HUDEP-2 (cell line): Measurements from ENCODE around the gene PHACTR3.

Experiments used
- DNase-seq, 76 experiments: peaks; one replicate each; lab custom pipeline; 2025; ENCODE audit not compliant: unreplicated experiment in 76 of 76; lab: John Stamatoyannopoulos, UW

Gene PHACTR3

DNA sequence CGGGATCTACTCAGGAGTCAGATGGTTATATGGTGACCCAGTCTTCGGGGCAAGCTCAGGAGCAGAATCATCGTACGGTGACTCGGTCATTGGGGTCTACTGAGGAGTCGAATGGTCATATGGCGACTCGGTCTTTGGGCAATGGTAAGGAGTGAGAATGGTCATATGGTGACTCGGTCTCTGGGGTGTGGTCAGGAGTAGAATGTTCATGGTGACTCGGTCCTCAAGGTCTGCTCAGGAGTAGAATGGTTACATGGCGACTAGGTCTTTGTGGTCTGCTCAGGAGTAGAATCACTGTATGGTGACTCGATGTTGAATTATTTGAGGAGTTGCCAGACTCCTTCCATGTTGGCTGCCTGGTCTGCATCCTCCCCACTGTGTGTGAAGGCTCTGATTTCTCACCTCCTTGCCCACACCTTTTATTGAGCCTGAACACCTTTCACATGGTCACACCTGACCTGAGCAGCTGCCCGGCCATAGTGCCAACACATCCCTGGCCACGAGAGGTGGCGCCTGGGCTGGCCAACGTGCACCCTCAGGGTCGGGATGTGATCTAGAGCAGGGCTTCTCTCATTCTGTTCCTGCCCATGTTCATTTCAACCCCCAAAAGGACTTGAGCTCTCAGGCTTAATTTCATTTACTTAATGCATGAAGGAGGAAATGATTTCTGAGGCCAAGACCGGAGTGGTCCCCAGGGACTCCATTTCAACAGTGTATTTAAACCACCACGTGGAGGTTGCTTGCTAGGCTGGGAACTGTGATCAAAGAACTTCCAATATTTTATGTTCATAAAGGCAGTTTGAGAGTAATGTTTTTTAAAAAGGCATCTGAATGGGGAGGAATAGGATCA lies 119.5 kb downstream of the PHACTR3 start:
- no peak for DNase-seq

DNA sequence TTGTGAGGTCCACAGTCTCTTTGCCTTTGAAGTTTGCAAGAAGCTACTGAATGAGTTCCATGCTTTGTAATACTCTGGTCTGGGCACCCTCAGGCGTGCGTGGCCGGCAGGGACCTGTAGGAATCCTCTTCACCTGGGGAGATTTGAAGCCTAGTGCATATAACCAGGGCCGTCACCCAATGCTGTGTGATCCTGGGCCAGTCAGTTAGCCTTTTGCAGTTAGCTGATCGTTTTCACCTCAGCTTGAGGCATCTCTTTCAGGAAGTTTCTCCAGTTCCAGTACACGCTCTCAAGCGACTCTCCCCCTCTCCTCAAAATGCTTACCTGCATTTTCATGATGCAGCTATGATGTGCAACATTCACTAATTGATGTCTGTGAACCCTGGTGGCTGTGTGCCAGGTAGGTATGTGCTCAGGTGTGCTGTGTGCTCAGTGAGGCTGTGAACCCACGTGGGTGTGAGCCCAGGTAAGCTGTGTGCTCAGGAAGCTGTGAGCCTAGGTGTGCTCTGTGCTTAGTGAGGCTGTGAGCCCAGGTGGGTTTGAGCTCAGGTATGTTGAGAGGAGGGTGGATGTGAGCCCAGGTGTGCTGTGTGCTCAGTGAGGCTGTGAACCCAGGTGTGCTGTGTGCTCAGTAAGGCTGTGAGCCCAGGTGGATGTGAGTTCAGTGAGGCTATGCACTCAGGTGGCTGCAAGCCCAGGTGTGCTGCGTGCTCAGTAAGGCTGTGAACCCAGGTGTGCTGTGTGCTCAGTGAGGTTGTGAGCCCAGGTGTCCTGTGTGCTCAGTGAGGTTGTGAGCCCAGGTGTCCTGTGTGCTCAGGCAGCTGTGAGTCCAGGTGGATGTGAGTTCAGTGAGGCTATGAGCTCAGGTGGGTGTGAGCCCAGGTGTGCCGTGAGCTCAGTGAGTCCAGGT lies 120.4 kb downstream of the PHACTR3 start:
- no peak for DNase-seq

DNA sequence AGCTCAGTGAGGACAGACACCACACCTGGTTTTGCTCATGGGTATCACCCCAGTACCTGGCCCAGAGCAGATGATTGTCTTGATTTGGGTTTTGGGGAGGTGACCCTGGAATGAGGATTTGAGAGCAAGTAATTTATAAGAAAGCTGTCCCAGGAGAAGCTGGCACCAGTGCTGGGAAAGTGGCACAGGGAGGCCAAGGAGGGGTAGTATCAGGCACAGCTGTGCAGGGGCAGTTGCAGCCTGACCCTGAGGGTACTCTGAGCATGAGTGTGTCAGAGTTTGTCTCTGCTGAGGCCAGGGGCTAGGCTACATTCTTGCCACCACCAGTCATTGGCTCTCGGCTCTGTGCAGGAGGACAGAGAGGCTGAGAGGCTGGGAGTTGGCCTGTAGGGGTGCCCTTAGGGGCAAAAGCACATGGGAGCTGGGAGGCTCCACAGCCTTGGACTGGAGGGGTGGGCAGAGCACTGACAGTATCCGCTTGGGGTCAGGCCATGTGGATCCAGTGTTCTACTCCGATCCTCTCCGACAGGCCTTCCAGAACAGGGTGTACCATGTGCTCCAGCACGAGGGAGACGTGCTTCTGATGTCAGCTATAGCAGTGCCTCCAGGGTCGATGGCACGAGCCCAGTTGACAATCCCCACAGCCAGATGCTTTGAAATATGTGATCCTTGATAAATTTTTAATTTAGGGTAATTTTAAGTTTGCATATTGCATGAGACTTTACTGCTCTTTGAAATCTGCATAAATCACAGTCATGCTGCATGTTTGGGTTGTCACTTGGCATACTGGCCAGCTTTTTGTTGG lies 121.3 kb downstream of the PHACTR3 start:
- DNase-seq = no peak

DNA sequence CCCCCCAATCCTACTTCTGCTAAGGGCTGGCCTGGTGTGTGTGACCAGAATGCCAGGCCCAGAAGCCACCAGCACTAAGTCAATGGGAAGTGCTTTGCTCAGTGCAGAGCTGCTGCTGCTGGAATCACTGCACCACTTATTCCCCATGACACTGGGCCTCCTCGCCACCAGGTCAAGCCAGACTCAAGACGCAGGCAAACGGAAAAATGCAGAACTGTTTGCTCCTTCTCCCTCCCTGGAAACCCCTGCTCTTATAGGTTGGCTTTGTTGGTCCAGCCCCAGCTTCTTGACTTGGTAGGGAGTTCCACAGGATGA lies 121.9 kb downstream of the PHACTR3 start:
- no peak for DNase-seq

DNA sequence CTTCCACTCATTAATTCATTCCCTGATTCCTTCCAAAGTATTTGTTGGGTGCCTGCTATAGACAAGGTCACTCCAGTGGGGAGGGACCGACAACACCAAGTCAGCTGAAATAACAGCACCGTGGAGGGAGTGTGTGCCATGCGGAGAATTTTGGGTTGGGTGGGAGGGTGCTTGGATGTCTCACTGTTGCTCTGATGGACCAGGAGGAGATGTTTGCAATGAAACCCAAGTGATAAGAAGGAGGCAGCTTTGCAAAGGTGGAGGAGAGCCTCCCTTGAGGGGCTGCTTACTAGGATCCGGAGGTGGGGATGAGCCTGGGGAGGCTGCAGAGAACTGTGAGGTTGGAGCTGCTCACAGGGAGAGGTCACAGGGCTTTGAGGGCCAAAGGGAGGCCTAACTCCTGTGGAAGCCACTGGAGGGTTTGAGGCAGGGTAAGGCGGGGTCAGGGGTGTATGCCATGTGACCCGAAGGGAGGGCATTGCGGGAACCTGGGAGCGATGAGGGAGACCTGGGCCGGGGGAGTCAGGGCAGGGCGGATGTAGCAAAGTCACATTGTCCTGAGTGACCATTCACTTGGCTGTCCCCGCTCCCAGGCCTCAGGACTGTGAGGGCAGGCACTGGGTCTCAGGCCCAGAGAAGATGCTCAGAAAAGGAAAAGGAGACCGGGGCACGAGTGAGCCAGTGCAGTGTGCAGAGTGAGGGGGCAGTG lies 124.5 kb downstream of the PHACTR3 start:
- no peak for DNase-seq

DNA sequence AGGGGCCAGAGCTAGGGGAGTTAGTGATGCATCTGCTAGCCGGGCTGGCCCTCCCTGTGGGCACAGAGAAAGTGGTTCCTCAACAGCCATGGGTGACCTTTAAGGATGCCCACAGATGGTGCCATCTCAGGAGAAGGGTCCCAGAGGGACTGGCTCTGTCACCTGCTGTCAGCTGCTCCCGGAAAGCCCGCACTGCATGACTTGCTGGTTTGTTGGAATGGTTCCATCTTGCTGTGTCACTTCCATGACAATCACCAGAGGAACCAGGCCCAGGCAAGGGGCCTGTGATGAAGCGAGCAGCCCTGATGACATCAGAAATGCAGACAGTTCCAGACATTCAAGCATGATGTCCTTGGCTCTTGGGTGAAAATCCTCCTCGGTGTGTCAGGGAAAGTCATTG lies 125.2 kb downstream of the PHACTR3 start:
- DNase-seq = no peak

DNA sequence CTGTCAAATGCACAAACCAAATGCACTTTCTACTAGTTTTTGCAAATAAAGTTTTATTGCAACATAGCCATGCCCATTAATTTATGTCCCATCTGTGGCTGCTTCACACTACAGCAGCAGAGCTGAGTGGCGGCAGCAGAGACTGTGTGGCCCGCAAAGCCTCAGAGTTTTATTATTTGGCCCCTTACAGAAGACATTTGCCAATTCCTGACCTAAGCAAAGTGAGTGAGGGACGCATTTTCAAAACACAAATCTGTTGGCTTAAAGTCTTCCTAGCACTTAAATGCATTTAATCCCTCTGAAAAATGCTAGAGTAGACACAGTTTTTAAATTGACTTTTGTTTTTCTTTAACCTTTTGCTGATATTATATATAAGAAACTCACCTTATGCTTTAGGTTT lies 126.4 kb downstream of the PHACTR3 start:
- DNase-seq = no peak

DNA sequence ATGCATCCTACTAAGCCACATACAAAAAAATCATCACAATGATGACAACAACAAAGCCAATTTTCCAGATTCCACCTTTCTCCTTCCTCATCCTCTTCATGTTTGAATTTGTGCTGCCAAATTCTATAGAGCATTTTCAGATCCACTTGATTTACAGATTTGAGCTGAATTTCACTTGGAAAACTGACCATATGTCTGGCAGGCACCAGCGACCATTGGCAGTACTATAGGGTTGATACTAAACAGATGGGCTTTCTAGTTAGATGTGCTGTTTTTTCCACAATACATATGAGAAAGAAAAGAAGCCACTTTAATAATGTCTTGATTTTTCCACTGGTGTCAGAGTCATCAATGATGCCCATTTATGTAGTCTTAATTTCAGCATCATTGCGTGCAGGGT lies 127.0 kb downstream of the PHACTR3 start:
- DNase-seq = no peak

DNA sequence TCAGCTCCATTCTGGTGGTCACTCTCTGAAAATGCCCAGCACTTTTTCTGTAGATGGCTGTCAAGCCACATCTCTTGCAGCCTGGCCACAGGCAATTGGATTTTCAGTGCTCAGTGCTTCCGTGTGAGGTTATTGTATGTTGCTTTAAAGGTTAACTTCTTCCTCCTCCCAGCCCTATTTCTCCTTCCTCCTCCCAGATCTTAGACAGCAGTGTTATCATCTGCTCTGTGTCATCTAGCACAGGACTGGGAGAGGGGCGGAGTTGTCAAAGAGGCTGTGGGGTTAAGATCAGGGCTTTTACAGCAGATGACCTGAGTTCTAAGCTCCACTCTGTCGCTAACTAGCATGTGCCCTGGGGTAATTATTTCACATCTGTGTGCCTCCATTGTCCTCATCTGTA lies 129.0 kb downstream of the PHACTR3 start:
- no peak for DNase-seq

DNA sequence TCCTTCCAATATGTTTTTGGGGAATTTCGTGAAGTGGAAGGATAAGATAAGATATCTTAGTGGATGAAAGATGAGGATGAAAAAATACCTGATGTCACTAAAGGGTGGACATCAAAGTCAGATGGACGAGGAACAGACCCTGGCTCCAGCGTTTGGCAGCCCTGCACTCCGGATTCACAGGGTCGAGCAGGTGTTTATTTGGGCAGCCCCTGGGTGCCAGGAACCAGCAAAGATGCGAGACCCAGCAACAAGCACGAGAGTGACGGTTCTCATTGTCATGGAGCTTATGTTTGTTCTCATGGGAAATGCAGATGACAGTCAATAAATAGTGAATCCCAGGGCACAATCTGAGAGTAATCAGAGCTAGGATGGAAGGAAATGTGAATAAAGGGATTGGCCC lies 131.1 kb downstream of the PHACTR3 start:
- no peak for DNase-seq

DNA sequence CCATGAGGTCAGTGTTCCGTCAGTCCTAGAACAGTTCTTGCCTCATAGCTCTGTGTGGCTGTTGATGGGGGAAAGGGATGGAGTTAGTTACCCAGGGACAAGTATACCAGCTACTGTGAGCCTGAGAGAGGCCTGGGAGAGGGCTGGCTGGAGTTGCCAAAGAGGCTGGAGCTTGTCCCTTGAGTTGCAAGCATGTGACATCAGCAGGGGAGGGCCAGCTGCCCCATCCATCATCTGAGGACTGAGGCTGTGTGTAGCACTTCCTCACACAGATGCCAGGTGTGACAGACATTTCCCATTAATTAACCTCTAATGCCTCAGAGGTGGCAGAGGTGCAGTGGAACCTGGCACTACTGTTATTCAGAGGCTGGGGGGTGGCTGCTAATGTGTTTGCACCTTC lies 131.6 kb downstream of the PHACTR3 start:
- DNase-seq = no peak

DNA sequence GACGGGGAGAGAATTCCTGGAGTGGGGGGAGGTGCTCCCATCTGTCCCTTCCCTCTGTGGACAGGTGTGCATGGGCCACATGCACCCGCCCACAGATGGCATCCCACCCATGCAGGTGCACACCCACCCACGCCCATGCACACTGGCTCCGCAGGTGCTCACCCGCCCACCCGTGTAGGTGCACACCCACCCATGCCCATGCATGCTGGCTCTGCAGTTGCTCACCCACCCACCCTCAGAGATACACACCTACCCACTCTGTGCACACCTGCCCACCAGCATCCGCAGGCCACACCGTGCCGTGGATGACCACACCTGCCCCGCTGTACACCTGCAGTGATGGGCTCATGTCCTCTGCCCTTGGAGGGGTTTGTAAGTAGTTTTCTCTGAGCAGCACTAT lies 132.0 kb downstream of the PHACTR3 start:
- no peak for DNase-seq

DNA sequence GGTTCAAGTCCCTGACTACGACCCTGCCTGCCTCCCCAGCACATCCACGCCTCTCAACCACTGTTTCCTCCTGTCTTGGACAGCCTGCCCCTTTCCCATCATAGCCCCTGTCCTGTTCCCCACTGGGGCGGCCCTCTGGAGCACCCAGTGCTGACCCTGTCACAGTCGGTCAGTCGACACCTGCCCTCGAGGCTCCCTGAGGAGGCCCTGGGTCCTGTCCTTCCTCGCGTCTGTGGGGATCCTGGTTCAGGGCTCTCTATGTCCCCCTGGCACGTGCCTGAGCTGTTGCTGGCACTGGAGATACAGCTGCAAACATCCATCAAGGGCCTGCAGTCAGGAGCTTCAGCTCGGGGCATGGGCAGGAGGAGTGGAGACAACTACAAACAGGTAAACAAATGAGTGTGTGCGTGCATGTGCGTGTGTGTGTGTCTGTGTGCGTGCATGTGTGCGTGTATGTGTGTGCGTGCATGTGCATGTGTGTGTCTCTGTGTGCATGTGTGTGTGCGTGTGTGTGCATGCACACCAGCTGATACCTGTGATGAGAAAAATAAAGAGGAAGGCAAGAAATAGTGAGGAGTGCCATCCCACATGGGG lies 132.8 kb downstream of the PHACTR3 start:
- DNase-seq = no peak

DNA sequence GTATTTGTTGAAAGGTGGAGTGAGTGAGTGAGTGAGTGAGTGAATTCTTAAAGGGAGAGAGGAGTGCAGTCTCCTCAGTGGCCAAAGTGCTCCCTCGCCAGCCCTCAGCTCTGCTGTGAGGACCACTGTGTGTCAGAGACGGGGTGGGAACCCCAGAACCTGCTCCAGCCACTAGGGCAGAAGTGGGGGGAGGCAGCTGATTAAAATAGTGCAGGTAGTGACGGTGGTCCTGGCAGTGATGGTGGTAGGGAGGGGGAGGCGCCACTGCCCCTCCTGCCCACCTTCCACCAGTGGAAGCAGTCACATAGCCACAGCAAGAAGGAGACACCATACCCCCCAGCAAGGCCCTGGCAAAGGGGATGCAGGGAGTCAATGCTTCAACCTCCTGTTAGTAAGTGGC lies 133.5 kb downstream of the PHACTR3 start:
- no peak for DNase-seq

DNA sequence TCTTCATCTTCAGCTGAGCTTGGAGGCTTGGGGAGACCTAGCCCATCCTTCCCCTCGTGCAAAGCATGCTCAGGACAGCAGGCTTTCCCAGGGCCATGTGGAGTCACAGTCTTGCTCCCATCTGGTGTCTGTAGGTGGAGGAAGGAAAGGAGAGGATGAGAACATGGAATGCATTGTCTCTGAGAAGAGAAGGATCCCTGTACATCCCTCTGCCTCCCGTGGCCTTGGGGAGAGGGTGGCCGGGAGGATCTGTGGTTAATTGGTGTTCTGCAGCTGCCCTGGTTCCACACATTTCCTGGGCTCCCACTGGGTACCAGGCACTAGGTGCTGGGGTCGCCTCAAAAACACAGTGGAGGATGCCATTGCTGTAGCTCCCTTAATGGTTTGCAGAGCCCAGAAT lies 134.5 kb downstream of the PHACTR3 start:
- DNase-seq = no peak

DNA sequence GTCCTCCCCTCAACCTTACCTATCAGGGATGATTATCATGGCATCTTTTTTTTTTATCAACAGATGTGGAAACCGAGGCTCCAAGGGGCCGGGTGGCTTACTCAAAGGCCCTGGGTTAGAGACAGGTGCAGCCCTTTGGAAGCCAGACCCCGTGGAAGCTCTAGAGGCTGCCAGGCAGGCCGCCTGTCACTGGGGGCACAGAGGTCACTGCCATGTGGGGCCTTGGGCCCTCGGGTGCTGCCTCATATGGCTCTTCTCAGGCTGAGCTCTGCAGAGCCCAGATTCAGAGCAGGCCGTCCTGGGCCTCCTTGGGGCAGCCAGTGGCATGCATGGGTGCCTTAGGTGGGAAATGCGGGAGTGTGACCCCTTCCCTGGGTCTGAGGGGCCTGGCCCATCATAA lies 136.3 kb downstream of the PHACTR3 start:
- no peak for DNase-seq

DNA sequence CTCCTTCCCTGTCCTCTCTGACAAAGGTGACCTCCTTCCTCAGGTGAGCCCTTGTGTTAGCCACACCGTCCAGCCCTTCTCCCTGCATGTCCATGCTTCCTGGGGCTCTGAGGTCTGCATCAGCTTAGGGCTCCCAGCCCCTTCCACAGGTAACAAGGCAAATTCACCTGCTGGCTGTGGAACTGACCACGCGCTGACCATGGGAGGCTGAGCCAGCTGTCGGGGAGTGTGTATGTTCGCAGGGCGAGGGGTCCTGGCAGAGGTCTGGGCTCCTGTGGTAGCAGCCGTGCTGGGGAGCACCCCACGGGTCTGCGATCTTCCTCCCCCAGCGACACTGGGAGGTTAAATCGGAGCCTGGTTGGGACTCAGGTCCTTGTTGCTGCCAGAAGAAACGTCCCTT lies 136.7 kb downstream of the PHACTR3 start:
- DNase-seq = no peak

DNA sequence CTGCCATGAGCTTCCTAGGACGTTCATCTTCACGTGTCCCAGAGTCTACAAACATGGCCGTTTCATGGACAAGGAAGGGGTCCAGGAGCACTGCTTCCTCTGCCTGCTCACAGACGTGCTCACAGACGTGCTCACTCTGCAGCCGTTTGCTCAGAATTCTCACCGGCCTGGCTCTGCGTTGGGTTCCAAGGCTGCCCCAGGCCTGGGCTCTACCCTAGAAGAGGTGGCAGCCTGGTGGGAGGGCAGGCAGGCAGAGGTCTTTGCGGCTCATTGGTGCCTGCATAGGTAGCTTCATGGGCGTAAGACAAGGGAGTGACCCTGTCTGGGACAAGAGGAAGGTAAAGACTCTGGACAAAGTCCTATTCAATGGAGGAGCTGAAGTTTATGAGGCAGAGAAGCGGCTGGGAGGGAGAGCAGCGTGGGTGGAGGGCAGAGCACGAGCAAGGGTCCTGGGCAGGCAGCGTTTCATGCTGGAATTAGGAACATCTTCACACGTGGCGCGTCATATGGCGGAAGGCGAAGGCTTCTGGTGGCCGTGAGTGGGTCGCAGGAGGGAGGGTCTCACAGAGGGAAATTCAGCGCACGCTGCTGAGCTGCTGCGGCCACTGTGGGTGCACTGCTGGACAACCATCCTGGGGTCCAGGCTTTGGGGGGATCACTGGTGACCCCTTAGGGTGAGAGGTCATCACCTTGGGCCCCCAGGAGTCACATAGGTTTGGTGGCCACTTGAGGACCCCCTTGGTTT lies 138.2 kb downstream of the PHACTR3 start:
- no peak for DNase-seq

DNA sequence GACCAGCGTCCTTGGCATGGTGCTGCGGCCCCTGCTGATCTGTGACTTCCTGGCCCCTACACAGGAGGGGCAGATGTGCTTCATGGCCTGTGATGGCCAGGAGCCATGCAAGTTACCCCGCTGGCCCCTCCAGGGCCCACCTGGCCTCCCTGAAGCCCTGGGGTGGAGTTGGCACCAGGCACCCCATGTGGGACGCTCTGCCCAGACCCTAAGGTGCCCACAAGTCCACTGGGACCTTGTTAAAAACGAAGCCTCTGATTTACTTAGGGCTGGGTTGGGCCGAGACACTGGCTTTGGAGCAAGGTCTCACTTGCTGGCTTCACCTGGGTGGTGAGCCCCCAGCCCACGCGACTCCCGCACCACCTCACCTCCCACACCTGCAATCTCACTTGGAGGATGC lies 139.0 kb downstream of the PHACTR3 start:
- no peak for DNase-seq
